ENCODE results near the gene MARK2. TPM values are rescaled to one million over a fixed set of nuclear protein-coding genes. Genes with fewer than 3 reads are reported as not detected.

The MARK2 gene
- total RNA-seq, 2 donors from 2014 or later: 26.6 to 30.6 TPM

DNA sequence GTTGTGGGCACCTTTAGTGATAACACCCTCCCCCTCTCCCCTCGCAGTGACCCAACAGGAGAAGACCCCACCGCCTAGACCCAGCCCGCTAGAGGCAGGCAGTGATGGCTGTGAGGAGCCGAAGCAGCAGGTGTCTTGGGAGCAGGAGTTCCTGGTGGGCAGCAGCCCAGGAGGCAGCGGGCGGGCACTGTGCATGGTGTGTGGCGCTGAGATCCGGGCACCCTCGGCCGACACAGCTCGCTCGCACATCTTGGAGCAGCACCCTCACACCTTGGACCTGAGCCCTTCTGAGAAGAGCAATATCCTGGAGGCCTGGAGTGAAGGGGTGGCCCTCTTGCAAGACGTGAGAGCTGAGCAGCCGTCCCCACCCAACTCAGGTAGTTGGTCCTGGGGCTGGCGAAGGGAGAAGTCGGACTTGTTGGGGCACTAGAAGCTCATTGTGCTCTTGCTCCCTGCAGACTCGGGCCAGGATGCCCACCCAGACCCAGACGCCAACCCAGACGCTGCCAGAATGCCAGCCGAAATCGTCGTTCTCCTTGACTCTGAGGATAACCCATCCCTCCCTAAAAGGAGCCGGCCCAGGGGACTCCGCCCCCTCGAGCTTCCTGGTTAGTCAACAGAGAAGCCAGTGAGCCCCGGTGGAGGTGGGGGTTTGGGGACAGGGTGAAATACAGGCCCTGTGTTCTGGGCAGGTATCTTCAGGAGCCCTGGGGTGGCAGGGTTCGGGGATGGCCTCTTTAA, 21.0 kb upstream of the MARK2 start:
- H3K27ac Mint-ChIP-seq: no peak overlapping the region
- no peak for ATAC-seq
- peaks cover 28 to 39% of the 10 kb centered on the region in 2 donors for H3K36me3 Mint-ChIP-seq
- no peak for DNase-seq (ENCODE audit: low spot score in 2 of 2)
- H3K9me3 Mint-ChIP-seq: no peaks in the 10 kb centered on the region

DNA sequence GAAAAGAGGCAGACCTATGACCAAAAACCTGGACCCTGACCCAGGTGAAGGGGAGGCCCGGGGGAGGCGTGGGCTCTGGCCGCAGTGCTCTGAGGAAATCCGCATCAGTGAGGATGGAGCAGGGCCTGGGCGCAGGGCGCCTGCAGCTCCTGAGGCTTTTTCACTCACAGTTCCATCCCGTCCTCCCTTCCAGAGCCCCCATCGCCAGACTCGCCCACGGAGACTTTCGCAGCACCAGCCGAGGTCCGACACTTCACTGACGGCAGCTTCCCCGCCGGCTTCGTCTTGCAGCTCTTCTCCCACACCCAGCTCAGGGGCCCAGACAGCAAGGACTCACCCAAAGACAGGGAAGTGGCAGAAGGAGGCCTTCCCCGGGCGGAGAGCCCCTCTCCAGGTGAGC, 20.3 kb upstream of the MARK2 start:
- ATAC-seq (no peak), DNase-seq (ENCODE audit: low spot score in 2 of 2) (no peak)
- Mint-ChIP-seq H3K27ac (no peak overlapping the region), H3K36me3 (peaks cover 28 to 44% of the 10 kb centered on the region in 2 donors), H3K9me3 (no peaks in the 10 kb centered on the region)

DNA sequence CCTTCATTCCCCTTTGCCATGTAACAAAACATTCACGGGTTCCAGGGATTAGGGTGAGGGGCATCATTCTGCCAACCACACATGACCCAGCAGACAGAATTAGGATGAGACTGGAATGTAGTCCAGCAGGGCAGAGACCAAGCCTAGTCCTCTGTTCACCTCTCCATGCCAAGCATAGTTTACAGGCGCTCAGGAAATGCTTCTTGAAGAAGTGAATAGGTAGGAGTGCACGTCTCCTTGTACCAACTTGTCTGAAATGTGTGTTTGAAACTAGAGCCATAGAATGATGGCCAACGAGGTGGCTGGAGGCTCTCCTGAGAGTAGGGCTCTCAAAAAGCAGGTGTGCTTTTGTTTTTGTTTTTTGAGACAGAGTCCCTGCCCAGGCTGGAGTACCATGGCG, 17.5 kb upstream of the MARK2 start:
- H3K9me3 Mint-ChIP-seq: no peaks in the 10 kb centered on the region
- DNase-seq (ENCODE audit: low spot score in 2 of 2) (no peak), ATAC-seq (no peak)
- no peak overlapping the region for H3K27ac Mint-ChIP-seq
- H3K36me3 Mint-ChIP-seq: peaks cover 7 to 22% of the 10 kb centered on the region in 2 donors

DNA sequence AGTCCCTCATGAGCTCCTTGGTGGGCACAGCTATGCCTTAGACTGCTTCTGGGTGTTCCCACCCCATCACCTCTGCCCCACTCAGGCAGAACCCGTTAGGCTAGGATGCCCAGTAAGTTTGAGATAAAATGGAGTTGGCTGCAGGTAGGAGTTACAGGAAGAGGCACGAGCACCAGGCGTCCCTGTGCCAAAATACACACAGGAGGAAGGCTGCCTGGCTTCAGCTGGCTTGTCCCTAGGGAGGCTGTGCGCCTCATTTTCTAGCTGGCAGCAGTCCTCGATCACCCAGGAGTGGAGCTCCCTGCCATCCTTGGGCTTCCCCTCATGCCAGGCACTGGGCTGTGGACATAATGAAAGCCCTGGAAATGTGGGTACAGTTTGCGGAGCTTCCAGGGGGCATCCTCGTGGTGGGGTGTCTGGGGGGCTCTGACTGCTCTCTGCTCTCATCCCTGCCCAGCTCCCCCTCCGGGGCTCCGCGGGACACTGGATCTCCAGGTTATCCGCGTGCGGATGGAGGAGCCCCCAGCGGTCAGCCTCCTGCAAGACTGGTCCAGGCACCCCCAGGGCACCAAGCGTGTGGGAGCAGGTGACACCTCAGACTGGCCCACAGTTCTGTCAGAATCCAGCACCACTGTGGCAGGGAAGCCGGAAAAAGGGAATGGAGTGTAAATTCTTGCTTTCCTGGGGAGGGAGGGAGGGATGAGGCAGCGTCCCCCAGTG, 12.3 kb upstream of the MARK2 start:
- DNase-seq (ENCODE audit: low spot score in 2 of 2): no peak
- peaks cover 0 to 12% of the 10 kb centered on the region in 2 donors for H3K36me3 Mint-ChIP-seq
- no peaks in the 10 kb centered on the region for H3K9me3 Mint-ChIP-seq
- ATAC-seq: no peak
- peak overlapping the region in 1 of 2 donors; percentile 9 for H3K27ac Mint-ChIP-seq

DNA sequence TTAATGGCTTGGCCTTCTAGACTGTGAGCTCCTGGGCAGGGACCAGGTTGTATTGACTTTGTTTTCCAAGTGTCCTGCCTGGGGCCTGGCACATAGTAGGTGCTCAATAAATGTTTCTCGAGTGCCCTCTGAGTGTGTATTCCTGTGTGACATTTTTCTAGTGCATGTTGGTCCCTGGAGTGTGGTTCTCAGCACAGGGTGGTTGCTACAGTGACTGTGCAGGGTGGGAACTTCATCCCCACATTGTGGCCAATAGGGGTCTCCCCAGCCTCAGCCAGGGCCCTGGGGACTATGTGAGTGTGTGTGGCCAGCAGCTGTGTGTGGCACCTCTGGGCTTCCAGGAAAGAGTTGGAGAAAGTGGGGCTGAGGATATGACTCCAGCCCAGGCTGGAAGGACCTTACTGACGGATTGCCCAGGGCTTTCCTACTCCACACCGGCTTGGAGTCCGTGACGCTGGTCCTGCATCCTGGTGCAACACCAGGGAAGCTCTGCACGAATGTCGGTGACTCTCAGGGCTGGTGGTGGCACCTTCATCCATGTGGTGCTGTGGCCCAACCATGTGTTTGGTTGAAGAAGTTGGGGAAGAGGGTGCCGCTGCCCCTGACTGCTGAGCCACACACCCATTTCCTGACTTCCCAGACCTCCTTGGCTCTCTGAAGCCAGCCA, 9.0 kb upstream of the MARK2 start:
- H3K36me3 Mint-ChIP-seq: no peaks in the 10 kb centered on the region
- no peak overlapping the region for H3K27ac Mint-ChIP-seq
- ATAC-seq (peak; percentile 37 to 61), DNase-seq (ENCODE audit: low spot score in 2 of 2) (no peak)
- no peaks in the 10 kb centered on the region for H3K9me3 Mint-ChIP-seq

DNA sequence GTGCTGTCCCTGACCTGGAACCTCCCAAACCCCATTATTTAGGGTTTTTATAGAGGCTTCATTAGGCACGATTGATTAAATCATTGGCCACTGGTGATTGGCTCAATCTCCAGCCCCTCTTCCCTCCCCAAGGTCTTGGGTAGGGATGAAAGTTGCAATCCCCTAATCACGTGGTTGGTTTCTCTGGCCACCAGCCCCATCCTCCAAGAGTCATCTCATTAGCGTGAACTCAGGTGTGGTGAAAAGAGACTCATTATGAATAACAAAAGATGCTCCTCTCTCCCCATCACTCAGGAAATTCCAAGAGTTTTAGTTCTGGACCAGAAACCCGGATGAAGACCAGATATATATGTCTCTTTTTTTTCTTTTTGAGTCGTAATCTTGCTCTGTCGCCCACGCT, 7.6 kb upstream of the MARK2 start:
- Mint-ChIP-seq H3K27ac (no peak overlapping the region), H3K9me3 (no peaks in the 10 kb centered on the region)
- no peak for ATAC-seq

DNA sequence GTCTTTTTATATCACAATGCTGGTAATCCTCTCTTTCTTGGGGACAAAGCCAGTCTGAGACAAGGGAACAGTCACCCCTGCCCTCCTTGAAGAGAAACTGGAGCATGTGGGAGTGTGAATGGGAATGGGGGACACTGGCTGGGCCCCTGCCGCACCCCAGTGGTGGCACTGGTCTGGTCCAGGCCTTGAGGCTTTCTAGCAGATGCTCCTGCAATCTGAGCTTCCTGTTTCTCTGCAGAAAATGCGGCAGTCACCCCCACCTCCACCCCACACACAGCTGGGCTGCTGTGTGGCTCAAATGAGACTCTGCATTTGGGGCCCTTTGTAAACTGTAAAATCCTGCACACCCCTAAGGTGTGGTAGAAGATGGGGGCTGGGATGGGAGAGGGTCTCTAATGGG, 6.6 kb upstream of the MARK2 start:
- H3K36me3 Mint-ChIP-seq: no peaks in the 10 kb centered on the region
- H3K9me3 Mint-ChIP-seq: no peaks in the 10 kb centered on the region
- DNase-seq (ENCODE audit: low spot score in 2 of 2) (no peak), ATAC-seq (no peak)
- H3K27ac Mint-ChIP-seq: no peak overlapping the region

More for the DNA sequence above, 7.6 kb upstream of the MARK2 start:
- no peaks in the 10 kb centered on the region for H3K36me3 Mint-ChIP-seq
- no peak for DNase-seq (ENCODE audit: low spot score in 2 of 2)

DNA sequence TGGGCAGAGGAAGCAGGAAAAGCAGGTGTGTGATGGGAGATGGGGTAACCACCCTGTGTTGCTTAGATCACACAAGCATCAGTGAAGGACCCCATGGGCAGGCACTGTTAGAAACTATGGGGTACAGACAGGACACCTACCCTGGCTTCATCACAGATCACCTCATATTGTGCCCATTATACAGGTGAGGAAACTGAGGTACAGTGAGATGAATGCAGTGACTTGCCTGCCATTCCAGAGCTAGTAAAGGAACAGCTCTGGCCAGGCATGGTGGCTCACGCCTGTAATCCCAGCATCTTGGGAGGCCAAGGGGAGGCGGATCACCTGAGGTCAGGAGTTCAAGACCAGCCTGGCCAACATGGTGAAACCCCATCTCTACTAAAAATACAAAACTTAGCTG, 5.9 kb upstream of the MARK2 start:
- Mint-ChIP-seq H3K27ac (no peak overlapping the region), H3K9me3 (no peaks in the 10 kb centered on the region), H3K36me3 (no peaks in the 10 kb centered on the region)
- no peak for DNase-seq (ENCODE audit: low spot score in 2 of 2)
- ATAC-seq: no peak

DNA sequence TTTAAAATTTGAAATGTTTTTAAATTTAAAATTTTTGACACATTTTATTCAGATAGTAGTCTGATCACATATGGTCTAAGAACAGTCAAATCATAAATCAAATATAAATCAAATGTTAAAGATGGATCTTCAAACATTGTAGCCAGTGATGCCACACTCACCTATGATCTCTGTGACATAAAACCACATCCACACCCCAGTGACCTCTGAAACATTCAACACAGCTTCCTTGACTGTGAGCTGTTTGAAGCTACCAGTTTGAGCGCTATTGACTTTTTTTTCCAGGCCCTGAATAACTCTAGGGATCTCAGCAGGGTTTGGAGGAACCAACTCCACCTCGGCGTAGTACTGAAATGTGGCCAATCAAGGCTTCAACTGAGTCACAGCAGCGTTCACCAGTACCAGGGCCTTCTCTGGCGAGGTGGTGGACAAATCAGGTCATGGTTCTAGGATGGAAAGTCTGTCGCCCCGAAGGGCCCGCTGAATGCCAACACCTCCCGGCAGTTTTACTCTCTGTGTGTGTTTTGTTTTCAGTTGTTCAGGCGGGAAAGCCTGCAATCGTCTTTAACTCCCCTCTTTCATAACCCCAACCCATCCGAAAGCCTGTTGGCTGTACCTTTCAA, 4.3 kb upstream of the MARK2 start:
- no peak for ATAC-seq
- Mint-ChIP-seq H3K36me3 (peaks cover 2 to 3% of the 10 kb centered on the region in 2 donors), H3K9me3 (no peaks in the 10 kb centered on the region), H3K27ac (peak overlapping the region in 1 of 2 donors; percentile 22)
- DNase-seq (ENCODE audit: low spot score in 2 of 2): no peak

DNA sequence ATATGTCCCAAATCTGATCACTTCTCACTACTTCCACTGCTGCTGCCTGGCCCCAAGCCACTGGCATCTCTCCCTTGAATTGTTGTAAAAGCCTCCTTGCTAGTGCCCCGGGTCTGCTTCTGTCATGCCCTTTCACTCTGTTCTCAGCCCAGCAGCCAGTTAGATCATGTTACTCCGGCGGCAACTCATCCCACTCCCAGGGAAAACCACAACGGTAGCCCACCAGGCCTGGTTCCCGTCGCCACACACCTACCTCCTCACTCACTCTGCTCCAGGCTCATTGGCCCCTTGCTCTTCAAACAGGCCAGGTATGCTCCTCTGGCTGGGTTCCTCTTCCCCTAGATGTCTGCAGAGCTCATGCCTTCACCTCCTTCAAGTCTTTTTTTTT, 3.8 kb upstream of the MARK2 start:
- H3K27ac Mint-ChIP-seq: peak overlapping the region in 1 of 2 donors; percentile 22
- H3K36me3 Mint-ChIP-seq: peaks cover 7 to 8% of the 10 kb centered on the region in 2 donors
- DNase-seq (ENCODE audit: low spot score in 2 of 2): no peak
- no peak for ATAC-seq
- no peaks in the 10 kb centered on the region for H3K9me3 Mint-ChIP-seq

DNA sequence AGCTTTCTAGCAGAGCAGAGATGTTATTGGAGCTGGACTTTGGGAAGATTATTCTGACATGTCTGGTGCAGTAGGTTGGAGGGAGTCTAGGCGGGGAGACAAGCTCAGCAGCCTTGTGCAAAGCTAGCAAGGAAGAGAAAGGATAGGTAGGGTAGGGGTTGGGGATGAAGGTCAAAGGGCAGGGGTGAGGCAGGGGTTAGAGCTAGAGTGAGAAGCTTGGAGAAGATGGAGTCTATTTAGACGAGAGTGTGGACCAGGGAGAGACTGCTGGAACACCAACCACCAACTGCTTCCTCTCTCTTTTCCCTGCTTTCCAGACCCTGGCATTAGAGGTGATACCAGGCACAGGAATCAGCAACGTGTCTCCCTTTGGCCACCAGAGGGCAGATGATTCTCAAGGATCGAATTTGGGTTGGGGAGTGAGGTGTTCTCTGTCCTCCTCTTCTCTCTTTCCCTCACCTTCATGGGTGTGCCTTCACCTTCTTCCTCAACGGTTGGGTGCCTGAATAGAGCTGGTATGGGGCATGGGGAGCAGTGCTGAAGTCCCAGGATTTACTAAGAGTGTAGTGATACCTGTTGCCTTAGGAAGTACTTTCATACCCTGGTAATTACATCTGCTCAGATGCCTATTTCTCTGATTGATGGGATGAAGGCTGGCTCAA, 1.8 kb upstream of the MARK2 start:
- H3K9me3 Mint-ChIP-seq: no peaks in the 10 kb centered on the region
- peak; percentile 67 to 78 for DNase-seq (ENCODE audit: low spot score in 2 of 2)
- peak overlapping the region; percentile 91 to 95 for H3K27ac Mint-ChIP-seq
- no peak for ATAC-seq
- peaks cover 11 to 14% of the 10 kb centered on the region in 2 donors for H3K36me3 Mint-ChIP-seq

DNA sequence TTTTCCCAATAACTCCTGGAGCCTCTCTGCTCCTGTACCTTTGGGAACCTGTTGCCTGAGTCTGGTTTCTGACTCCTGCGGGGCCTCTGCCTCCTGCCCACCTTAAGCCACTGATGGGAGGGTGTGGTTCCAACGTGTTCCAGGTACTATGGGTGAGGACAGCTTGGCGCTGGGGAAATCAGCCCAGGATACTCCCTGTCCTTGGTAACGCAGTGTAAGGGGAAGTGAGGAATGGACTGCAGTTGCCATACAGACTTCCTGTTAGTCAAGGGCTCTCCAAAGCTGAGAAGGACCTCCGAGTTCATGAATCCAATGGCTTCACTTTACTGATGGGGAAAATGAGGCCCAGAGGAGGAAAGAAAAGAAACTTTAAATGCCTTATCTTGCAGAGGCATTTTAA, 1.2 kb upstream of the MARK2 start:
- Mint-ChIP-seq H3K27ac (peak overlapping the region; percentile 91 to 95), H3K36me3 (peaks cover 11 to 14% of the 10 kb centered on the region in 2 donors), H3K9me3 (no peaks in the 10 kb centered on the region)
- DNase-seq (ENCODE audit: low spot score in 2 of 2) (no peak), ATAC-seq (no peak)

DNA sequence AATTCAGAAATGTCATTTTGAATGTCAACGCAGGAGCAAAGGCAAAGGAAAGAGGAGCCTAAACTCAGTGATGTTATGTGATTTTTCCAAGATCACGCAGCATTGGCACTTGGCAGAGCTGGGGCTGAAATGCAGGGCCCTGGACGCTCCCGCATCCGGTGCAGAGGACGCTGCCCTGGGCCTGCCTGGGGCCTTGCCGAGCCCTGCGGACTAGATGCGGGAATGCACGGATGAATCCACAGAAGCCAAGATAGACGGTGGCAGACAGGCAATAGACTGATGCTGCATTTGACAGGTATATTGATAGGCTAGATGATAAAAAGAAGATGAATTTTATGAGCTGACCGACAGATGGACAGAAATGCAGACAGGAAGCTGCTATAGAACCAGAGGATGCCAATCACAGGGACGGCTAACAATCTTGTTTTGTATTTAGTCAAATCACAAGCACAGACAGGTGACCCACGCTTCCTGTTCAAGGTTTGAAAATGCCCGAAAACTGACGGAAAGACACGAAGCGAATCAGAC, 696 bp upstream of the MARK2 start:
- Mint-ChIP-seq H3K36me3 (peaks cover 11 to 14% of the 10 kb centered on the region in 2 donors), H3K27ac (peak overlapping the region; percentile 91 to 95), H3K9me3 (no peaks in the 10 kb centered on the region)
- DNase-seq (ENCODE audit: low spot score in 2 of 2): peak in 1 of 2 donors; percentile 61
- peak in 1 of 2 donors; percentile 1 for ATAC-seq

DNA sequence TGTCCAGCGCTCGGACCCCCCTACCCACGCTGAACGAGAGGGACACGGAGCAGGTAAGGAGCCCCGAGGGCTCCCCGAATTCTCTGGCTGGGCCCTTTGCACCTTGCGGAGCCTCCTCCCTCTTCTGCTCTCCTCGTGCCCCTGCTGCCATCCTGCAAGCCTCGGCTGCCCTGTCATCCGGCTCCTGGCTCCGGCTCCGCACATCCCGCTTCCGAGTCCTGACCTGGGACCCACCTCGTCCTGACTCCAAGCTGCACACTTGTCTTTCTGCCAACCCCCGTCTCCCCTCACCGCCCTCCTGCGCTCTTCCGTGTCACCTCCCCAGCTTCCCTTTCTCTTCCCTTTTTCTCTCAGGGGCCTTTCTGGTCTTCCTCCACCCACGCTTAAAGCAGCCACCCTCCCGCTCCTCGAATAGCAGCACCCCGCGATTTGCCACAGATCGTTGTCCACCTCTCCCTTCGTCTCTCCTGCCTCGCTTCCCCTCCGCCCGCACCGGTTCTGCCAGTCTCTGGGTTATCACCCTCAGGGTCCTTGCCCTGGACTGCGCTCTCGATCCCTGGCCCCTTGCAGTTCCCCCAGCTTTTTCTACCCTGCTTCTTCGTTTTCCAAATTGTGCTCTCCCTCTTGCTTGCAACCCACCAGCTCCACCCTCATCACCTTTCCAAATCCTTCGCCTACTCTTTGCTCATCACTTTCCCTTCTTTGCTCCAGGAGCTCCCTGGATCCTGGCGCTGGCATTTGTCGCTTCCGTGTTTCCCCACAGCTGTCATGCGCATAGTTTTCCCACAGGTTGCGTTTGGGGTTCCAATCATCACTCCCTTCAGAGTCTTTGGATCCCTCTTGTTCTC, 822 bp downstream of the MARK2 start:
- ATAC-seq (no peak), DNase-seq (ENCODE audit: low spot score in 2 of 2) (peak; percentile 40 to 64)
- no peaks in the 10 kb centered on the region for H3K9me3 Mint-ChIP-seq
- peaks cover 14 to 18% of the 10 kb centered on the region in 2 donors for H3K36me3 Mint-ChIP-seq
- peak overlapping the region; percentile 91 to 99 for H3K27ac Mint-ChIP-seq

DNA sequence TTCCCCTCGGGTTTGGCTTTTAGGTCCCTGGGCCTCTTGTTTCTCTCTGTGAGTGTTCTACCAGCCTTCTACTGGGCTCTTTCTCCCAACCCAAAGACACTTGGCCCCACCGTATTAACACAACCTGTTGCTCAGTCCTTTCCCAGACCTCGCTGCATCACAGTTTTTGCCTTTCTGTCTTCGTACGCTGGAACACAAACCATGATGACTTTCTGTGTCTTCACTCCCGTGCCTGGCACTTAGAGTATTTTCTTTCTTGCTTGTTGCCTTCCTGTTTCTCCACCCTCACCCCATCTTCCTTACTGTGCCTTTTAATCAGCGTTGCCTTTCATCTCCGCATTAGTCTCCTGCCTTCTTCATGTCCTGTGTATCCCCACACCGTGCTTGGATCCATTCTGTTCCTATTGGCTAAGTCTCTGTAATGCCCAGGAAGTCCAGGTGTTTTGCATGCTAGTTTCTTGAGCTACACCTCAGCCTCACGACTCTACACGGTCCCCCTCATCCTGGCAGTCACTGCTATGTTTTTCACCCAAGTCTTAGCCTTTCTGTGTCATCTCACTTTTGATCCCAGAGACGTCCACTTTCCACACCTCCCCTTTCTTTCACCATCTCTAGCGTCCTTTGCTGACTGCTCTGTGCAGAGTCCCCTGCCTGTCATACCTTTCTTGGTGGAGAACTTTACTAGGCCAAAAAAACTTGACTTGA, 1.6 kb downstream of the MARK2 start:
- Mint-ChIP-seq H3K27ac (peak overlapping the region; percentile 91 to 99), H3K9me3 (no peaks in the 10 kb centered on the region), H3K36me3 (peaks cover 14 to 18% of the 10 kb centered on the region in 2 donors)
- no peak for DNase-seq (ENCODE audit: low spot score in 2 of 2)
- no peak for ATAC-seq

All from activated naive CD4-positive, alpha-beta T cell treated with anti-CD3 and anti-CD28 coated beads, Interleukin-2, amount 50 U/mL, for 72 hours (primary cell).